ENCODE measurements around the gene TMEM229A. TPM values are rescaled to one million over a fixed set of nuclear protein-coding genes. Genes with fewer than 3 reads are reported as not detected.

Gene TMEM229A
- total and polyA plus RNA-seq, 9 of the 15 experiments (the other 6 are each of a cell fraction or from before 2014, with no cell fraction given) = not detected

- BruUV-seq (replicated peaks) = no TSS peak
- TF ChIP-seq TCF7L2 (IDR thresholded peaks at IDR 0.05; ENCODE audit: low read depth, low read length) (no peak), ZKSCAN8 (CRISPR knock-in tag; IDR thresholded peaks at IDR 0.05) (no peak), TAF1 (IDR thresholded peaks at IDR 0.05; ENCODE audit: control insufficient read depth, extremely low read depth, insufficient read depth, low read length, severe bottlenecking) (no peak), SNRNP70 (optimal IDR thresholded peaks at IDR 0.05; ENCODE audit: low read depth, low read length) (no peak), KHSRP (IDR thresholded peaks at IDR 0.05) (no peak), CREB1 (IDR thresholded peaks at IDR 0.05) (no peak), CREB1 (CRISPR knock-in tag; IDR thresholded peaks at IDR 0.05) (no peak), PTBP1 (IDR thresholded peaks at IDR 0.05; ENCODE audit: low read depth, low read length) (no peak), ZNF217 (CRISPR knock-in tag; IDR thresholded peaks at IDR 0.05) (no peak), ZNF644 (tag; IDR thresholded peaks at IDR 0.05; ENCODE audit: low read depth) (no peak), DACH1 (IDR thresholded peaks at IDR 0.05; ENCODE audit: partially characterized antibody) (no peak), MCM3 (IDR thresholded peaks at IDR 0.05) (no peak), ILF3 (IDR thresholded peaks at IDR 0.05; ENCODE audit: borderline replicate concordance) (no peak), CTCFL (IDR thresholded peaks at IDR 0.05; ENCODE audit: borderline replicate concordance, insufficient read depth, low read depth, low read length, poor library complexity, severe bottlenecking) (no peak), VEZF1 (CRISPR knock-in tag; IDR thresholded peaks at IDR 0.05) (no peak), ZNF764 (CRISPR knock-in tag; IDR thresholded peaks at IDR 0.05; ENCODE audit: low read depth) (no peak), SREBF2 (CRISPR knock-in tag; IDR thresholded peaks at IDR 0.05) (no peak), JUND (IDR thresholded peaks at IDR 0.05; ENCODE audit: borderline replicate concordance, low read depth, low read length) (no peak), JUND (tag; IDR thresholded peaks at IDR 0.05; ENCODE audit: borderline replicate concordance, low read depth, low read length) (no peak), SIN3B (IDR thresholded peaks at IDR 0.05; ENCODE audit: low read depth) (no peak), ZNF277 (CRISPR knock-in tag; IDR thresholded peaks at IDR 0.05; ENCODE audit: borderline replicate concordance) (no peak)
Measured at GRCh38 chr7:124031919-124032318, 948 bp downstream of the TMEM229A start.

More at GRCh38 chr7:124031919-124032318, 948 bp downstream of the TMEM229A start:
- WGBS (ENCODE audit: insufficient coverage, low coverage, missing lambda C conversion rate) = 2% methylated on average over 22 of the region's 22 CpGs
- in situ Hi-C loops (cut with MboI) (no loop called here), intact Hi-C loops (cut with micrococcal nuclease) (no loop called here)
- Histone ChIP-seq H3K9me3 (replicated peaks; ENCODE audit: control insufficient read depth, insufficient read depth, low read depth, low read length) (no peaks in the 10 kb centered on the region), H4K20me1 (replicated peaks; ENCODE audit: control insufficient read depth, insufficient read depth, low read length) (no peaks in the 10 kb centered on the region), H3K27me3 (ENCODE audit: control insufficient read depth in 2 of 2, insufficient read depth in 2 of 2, low read length in 2 of 2) (peaks cover 0 to 12% of the 10 kb centered on the region in 2 experiments; a peak in 1 of 5 replicates), H3K4me3 (no peak overlapping the region), H3K27ac (ENCODE audit: extremely low read depth, low read depth, low read length) (no peak overlapping the region), H3K4me1 (replicated peaks in 1 of 2; ENCODE audit: control insufficient read depth in 2 of 2, insufficient read depth in 2 of 2, low read length in 2 of 2) (peaks cover 0 to 7% of the 10 kb centered on the region in 2 experiments; a peak in 1 of 5 replicates), H3K79me2 (ENCODE audit: control insufficient read depth, insufficient read depth, low read length) (no peaks in the 10 kb centered on the region), H2AFZ (ENCODE audit: low read depth, low read length) (no peak overlapping the region), H3K36me3 (ENCODE audit: control insufficient read depth, insufficient read depth, low read length) (no peaks in the 10 kb centered on the region), H3K9me1 (ENCODE audit: control insufficient read depth, insufficient read depth, low read length) (no peaks in the 10 kb centered on the region), H3K4me2 (ENCODE audit: insufficient read depth, low read length) (no peak overlapping the region), H3K9ac (ENCODE audit: insufficient read depth in 1 of 2, low read depth in 2 of 2, low read length in 2 of 2) (no peak overlapping the region)
- FAIRE-seq (no peak), ATAC-seq (no peak; the same call in 2 of the 3 replicates), DNase-seq (ENCODE audit: extremely low read depth in 1 of 4, low spot score in 3 of 4) (no peak)
- POLR2A ChIA-PET = no interaction called here
- CTCF ChIA-PET (ENCODE audit: low intra/inter-chr PET ratio) = no interaction called here
